Testis (tissue), 3 donors: ENCODE results near the gene CD72. TPM values are rescaled to one million over a fixed set of nuclear protein-coding genes. Genes with fewer than 3 reads are reported as not detected.
A peak's percentile ranks its signal among the peaks of the same experiment; 100 is the strongest.
"Not testable (repeated sequence)": the region's sequence is repeated elsewhere in the genome, so short reads cannot be mapped to it uniquely, and the experiment has no call there.

Experiments used
- DNase-seq: peaks from one replicate; pipeline ENCODE4 v3.0.0-alpha.2; 2019
- H3K27ac ChIP-seq, 2 donors: fragments of 200-600 bp; sonication (generic); one replicate each; pipeline ENCODE4 v1.5.1; 2019
- H3K27me3 ChIP-seq: fragments of 200-600 bp; sonication (generic); one replicate; pipeline ENCODE4 v1.5.1; 2019
- H3K36me3 ChIP-seq: fragments of 200-600 bp; sonication (generic); one replicate; pipeline ENCODE4 v1.5.1; 2017; ENCODE audit warnings: low read depth; ENCODE audit errors: missing control alignments
- H3K4me1 ChIP-seq: fragments of 200-600 bp; sonication (generic); one replicate; pipeline ENCODE4 v1.5.1; 2019
- H3K4me3 ChIP-seq, 2 donors: fragments of 200-600 bp; sonication (generic); one replicate each; pipeline ENCODE4 v1.5.1; 2017 to 2019
- H3K9me3 ChIP-seq: fragments of 200-600 bp; sonication (generic); one replicate; pipeline ENCODE4 v1.5.1; 2017
- POLR2A ChIP-seq: fragments of 450-650 bp; IDR thresholded peaks from one replicate; pipeline ENCODE4 v1.6.1; 2017; ENCODE audit warnings: antibody characterized with exemption, mild to moderate bottlenecking, moderate library complexity
- WGBS, 2 donors: methylation state at CpG; one replicate each; pipeline ENCODE4 v1.1.5; 2018; 5-methylcytosine and 5-hydroxymethylcytosine counted together
- intact Hi-C: fragments of 100-400 bp; cut with DNase I; formaldehyde crosslinking; loops from one replicate; pipeline ENCODE4 v1.15.1; 2023; ENCODE audit warnings: low total_unique reads
- polyA plus RNA-seq: library from polyadenylated mRNA; stranded (reverse); fragments of 350-450 nt; fragmentation: Illumina TruSeq; extraction: RNeasy Lipid Tissue Mini Kit (QIAGEN cat#74804); gene quantifications from one replicate; pipeline ENCODE4 v1.2.3, GENCODE V29; 2014; ENCODE audit warnings: low read depth, low replicate concordance; ENCODE audit not compliant: insufficient read depth
- total RNA-seq, 2 donors: library from RNA; depleted of rRNA; stranded (reverse); fragments of >200 nt; gene quantifications; one replicate each; pipeline ENCODE4 v1.2.3, GENCODE V29; 2016
- TF ChIP-seq, protein P1 (sequence below), 3 experiments: fragments of 450-650 bp in 2 of 3; fragments of 200-600 bp in 1 of 3; sonication (generic) in 1 of 3; IDR thresholded peaks; one replicate each; pipeline ENCODE4 v1.5.1; 2016 to 2019; ENCODE audit warnings: antibody characterized with exemption in 3 of 3, mild to moderate bottlenecking in 2 of 3, moderate library complexity in 1 of 3

CD72 gene
- total and polyA plus RNA-seq, 3 donors from 2014 or later: 0.63 to 3.2 (median 0.99) TPM

DNA sequence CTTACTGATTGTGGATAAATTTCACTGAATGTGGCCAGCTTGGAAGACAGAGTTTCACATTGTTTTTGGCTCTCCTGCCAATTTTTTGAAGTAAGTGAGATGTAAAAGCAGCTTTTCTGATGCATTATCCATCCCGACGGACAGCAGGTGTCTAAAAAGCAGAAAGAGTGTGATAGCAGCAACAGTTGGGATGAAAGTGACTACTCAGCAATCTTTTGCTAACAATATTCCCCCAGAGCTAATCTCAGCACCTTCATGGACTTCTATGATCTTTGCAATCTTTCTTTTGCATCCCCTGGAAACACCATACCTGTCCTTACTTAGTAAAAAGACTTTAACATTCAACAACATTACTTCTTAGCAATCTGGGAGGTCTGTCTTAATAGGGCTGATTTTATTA is 5.4 kb downstream of the CD72 start:
- no peak for TF ChIP-seq POLR2A
- TF ChIP-seq, protein P1, sequence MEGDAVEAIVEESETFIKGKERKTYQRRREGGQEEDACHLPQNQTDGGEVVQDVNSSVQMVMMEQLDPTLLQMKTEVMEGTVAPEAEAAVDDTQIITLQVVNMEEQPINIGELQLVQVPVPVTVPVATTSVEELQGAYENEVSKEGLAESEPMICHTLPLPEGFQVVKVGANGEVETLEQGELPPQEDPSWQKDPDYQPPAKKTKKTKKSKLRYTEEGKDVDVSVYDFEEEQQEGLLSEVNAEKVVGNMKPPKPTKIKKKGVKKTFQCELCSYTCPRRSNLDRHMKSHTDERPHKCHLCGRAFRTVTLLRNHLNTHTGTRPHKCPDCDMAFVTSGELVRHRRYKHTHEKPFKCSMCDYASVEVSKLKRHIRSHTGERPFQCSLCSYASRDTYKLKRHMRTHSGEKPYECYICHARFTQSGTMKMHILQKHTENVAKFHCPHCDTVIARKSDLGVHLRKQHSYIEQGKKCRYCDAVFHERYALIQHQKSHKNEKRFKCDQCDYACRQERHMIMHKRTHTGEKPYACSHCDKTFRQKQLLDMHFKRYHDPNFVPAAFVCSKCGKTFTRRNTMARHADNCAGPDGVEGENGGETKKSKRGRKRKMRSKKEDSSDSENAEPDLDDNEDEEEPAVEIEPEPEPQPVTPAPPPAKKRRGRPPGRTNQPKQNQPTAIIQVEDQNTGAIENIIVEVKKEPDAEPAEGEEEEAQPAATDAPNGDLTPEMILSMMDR (IDR thresholded peaks at IDR 0.05): no peak
- Histone ChIP-seq H3K4me3 (no peak overlapping the region), H3K36me3 (no peaks in the 10 kb centered on the region), H3K27me3 (no peaks in the 10 kb centered on the region), H3K27ac (no peak overlapping the region), H3K9me3 (no peaks in the 10 kb centered on the region), H3K4me1 (peaks cover 8% of the 10 kb centered on the region)
- DNase-seq: no peak
- intact Hi-C loops: no loop called here
- WGBS, 2 donors: 90 to 96% methylated on average over 2 of the region's 2 CpGs

DNA sequence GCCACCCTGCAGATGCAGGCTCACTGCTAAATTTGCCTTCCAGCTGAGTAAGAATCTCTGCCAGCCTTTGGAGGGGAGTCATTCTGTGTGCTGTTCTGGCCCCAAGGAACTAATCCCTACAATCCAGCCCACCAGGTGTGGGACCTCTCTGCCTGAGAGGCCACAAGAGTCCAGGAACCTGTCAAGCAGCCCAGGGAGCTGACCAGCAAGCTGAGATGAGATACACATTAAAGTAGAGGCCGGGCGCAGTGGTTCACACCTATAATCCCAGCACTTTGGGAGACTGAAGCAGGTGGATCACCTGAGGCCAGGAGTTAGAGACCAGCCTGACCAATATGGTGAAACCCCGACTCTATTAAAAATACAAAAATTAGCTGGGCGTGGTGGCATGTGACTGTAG is 6.1 kb downstream of the CD72 start:
- H3K36me3 ChIP-seq, H3K4me3 ChIP-seq, intact Hi-C loops, H3K27me3 ChIP-seq, H3K27ac ChIP-seq, H3K4me1 ChIP-seq, DNase-seq, H3K9me3 ChIP-seq: not testable (repeated sequence)
- 88 to 98% methylated on average over 4 of the region's 4 CpGs for WGBS, 2 donors

DNA sequence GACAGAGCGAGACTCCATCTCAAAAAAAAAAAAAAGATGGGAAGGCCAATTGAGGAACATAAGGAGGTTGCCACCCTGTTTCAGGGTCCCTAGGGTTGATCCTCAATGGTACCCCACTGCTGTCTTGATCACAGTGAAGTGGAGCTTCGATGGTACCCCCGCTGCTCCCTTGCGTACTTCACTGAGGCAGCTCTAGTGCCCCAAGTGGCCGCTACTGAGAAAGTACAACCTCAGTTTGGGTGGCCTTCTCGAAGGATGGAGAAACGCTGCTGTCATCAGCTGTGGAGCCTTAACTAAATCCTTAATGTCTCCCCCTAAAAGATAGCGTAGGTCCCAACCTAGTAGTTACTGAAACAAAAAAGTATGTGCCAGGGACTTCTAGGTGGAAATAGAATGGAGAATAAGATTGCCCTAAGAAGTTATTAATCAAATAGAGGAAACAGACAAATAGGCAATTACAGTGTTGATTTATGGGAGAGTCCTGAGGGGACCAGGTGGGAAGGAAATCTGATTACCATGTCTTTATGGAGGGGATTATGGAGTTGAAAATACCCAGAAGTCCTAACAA is 6.9 kb downstream of the CD72 start:
- H3K27ac ChIP-seq: no peak overlapping the region
- intact Hi-C loops: no loop called here
- H3K27me3 ChIP-seq: no peaks in the 10 kb centered on the region
- H3K4me3 ChIP-seq: no peak overlapping the region
- peak; percentile 50 for DNase-seq
- TF ChIP-seq, protein P1 (IDR thresholded peaks at IDR 0.05): peak; percentile 11 to 60 (median 35)
- no peak for TF ChIP-seq POLR2A
- no peaks in the 10 kb centered on the region for H3K9me3 ChIP-seq
- WGBS, 2 donors: 47 to 51% methylated on average over 8 of the region's 8 CpGs
- peaks cover 4% of the 10 kb centered on the region for H3K4me1 ChIP-seq
- H3K36me3 ChIP-seq: no peaks in the 10 kb centered on the region

DNA sequence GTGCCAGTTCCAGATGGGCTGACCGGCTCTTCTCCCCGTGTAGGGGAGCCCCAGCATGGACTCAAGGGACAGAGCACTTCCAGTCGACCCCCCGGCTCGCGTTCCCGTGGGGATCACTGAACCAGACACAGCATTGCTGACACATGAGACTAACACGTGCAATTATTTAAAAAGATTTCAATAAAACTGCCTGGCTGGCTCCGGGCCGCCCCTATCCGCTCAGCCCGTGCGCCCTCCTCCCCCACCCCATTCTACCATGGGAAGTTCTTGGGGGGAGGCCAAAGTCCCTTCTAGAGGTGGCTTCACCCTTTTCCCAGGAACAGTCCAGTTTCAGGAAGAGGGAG is 8.4 kb downstream of the CD72 start:
- intact Hi-C loops: no loop called here
- Histone ChIP-seq H3K4me3 (no peak overlapping the region), H3K27me3 (no peaks in the 10 kb centered on the region), H3K36me3 (no peaks in the 10 kb centered on the region), H3K9me3 (no peaks in the 10 kb centered on the region), H3K27ac (no peak overlapping the region), H3K4me1 (peaks cover 10% of the 10 kb centered on the region)
- WGBS, 2 donors: 82 to 84% methylated on average over 13 of the region's 13 CpGs
- TF ChIP-seq POLR2A: no peak
- TF ChIP-seq, protein P1 (IDR thresholded peaks at IDR 0.05): no peak
- no peak for DNase-seq

DNA sequence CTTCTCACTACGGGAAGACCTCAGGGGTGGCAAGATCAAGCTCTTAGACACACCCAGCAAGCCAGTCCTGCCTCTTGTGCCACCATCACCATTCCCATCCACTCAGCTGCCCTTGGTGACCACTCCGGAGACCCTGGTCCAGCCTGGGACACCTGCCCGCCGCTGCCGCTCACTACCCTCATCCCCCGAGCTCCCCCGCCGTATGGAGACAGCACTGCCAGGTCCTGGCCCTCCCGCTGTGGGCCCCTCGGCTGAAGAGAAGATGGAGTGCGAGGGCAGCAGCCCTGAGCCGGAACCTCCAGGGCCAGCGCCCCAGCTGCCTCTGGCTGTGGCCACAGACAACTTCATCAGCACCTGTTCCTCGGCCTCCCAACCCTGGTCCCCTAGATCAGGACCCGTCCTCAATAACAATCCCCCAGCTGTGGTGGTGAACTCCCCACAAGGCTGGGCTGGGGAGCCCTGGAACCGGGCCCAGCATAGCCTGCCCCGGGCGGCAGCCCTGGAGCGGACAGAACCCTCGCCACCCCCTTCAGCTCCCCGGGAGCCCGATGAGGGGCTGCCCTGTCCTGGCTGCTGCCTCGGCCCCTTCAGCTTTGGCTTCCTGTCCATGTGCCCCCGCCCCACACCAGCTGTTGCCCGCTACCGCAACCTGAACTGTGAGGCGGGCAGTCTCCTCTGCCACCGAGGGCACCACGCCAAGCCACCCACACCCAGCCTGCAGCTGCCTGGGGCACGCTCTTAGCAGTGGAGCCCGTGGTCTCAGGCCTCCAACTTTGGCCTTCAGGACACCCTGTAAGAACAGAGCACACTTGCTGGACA is 9.0 kb downstream of the CD72 start:
- no peak for DNase-seq
- Histone ChIP-seq H3K27ac (no peak overlapping the region), H3K4me3 (no peak overlapping the region), H3K36me3 (no peaks in the 10 kb centered on the region), H3K27me3 (no peaks in the 10 kb centered on the region), H3K4me1 (peaks cover 10% of the 10 kb centered on the region), H3K9me3 (no peaks in the 10 kb centered on the region)
- intact Hi-C loops: no loop called here
- 86 to 91% methylated on average over 25 to 26 of the region's 31 CpGs for WGBS, 2 donors
- TF ChIP-seq, protein P1 (IDR thresholded peaks at IDR 0.05): no peak
- TF ChIP-seq POLR2A: no peak
